Stimulated activated CD8-positive, alpha-beta memory T cell treated with anti-CD3 and anti-CD28 coated beads, Interleukin-15, amount 100 ng/mL, for 1 hour (primary cell): ENCODE data around the gene ATP1A3.

Experiments
- DNase-seq: peaks from one replicate; pipeline ENCODE4 v3.0.0-alpha.2; 2020; ENCODE audit warnings: low read depth

Gene ATP1A3

DNA sequence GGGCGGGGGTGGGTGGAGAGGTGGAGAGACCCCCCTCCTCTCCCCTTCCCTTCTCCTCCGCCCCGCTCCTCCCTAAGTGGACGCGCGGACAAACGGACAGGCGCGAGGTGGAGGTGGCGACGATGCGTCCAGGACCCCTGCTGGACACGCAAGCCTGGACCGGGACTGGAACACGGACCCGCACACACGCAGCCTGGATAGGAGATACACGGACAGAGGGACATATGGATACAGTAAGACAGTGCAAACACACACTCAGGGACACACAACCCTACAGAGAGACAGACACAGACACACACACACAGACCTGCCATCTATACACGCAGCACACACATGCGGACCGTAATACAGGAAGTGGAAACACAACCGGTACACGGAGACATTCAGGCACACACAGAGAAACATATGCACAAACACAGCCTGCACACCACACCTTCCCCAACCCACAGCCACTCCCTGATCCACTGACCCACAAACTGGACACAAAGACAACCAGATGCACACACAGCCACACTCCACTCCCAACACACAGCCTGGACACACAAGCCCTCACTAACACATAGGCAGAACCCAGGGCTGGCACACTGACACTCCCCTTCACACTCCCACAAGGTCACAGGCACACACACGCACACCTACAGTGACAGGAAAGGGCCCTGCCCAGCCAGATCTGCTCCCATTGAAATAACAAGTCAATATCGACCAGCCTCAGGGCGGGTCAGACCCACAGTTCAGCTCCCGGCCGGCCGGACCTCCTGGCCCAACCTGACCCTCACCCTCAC lies 65.1 kb downstream of the ATP1A3 start:
- DNase-seq: no peak

DNA sequence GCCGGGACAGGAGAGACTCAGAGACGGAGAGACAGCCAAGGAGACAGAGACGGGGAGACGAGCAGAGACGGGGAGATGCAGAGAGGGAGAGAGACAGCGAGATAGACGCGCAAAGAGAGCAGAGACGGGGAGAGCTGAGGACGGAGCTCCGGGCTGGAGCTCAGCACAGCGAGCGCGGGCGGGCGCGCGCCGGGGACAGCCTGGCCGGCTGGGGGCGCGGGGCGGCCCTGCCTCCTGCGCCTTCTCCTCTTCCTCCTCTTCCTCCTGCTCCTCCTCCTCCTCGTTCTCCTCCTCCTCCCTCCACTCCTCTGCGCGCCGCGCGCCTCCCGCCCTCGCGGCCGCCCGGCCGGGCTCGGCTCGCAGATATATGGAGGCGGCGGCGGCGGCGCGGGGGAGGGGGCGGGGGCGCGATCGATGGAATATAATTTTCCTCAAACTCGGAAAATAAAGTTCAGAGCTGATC lies 65.8 kb downstream of the ATP1A3 start, which contains the start of gene ERFL:
ERFL (minus strand) TSS at position 229 of the 463 bp plus-strand sequence. CDS start 15,530 bp downstream, outside the sequence.
- DNase-seq: no peak

- no peak for DNase-seq
Measured at GRCh38 chr19:41927497-41928192, 66.4 kb downstream of the ATP1A3 start.

- DNase-seq: no peak
Measured at GRCh38 chr19:41926763-41927496, 67.1 kb downstream of the ATP1A3 start.

DNA sequence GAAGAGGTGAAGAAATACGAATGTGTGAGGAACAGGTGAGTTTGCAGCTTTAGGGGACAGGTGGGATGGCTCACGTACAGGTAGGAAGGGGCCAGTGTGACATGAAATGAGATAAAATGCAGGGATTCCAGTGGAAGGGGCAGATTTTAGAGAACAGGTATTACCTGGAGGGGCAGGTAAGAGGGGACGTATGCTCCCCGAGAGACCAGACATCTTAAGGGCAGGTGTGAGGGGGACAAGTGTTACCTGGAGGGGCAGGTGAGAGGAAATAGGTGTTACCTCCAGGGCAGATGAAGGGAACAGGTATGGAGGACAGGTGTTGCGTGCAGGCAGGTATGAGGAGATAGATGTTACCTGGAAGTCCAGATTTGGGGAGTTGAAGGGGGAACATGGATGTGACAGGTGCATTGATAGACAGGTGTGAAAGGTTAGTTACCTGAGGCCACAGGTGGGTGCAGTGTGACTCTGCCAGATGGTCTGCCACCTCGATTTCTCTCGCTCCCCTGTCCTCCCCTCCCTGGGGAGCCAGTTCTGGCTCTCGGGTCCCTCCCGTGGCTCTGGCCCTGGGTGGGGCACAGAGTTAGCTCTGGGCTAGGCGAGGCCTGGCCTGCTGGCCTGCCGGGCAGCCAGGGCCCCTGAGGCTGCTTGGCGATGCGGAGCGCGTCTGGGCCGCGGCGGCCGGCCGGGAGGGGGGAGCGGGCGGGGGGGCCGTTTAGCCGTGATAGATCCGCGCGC lies 67.8 kb downstream of the ATP1A3 start:
- DNase-seq: no peak

GRCh38 chr19:41925208-41926003 lies 68.6 kb downstream of the ATP1A3 start:
- no peak for DNase-seq

DNA sequence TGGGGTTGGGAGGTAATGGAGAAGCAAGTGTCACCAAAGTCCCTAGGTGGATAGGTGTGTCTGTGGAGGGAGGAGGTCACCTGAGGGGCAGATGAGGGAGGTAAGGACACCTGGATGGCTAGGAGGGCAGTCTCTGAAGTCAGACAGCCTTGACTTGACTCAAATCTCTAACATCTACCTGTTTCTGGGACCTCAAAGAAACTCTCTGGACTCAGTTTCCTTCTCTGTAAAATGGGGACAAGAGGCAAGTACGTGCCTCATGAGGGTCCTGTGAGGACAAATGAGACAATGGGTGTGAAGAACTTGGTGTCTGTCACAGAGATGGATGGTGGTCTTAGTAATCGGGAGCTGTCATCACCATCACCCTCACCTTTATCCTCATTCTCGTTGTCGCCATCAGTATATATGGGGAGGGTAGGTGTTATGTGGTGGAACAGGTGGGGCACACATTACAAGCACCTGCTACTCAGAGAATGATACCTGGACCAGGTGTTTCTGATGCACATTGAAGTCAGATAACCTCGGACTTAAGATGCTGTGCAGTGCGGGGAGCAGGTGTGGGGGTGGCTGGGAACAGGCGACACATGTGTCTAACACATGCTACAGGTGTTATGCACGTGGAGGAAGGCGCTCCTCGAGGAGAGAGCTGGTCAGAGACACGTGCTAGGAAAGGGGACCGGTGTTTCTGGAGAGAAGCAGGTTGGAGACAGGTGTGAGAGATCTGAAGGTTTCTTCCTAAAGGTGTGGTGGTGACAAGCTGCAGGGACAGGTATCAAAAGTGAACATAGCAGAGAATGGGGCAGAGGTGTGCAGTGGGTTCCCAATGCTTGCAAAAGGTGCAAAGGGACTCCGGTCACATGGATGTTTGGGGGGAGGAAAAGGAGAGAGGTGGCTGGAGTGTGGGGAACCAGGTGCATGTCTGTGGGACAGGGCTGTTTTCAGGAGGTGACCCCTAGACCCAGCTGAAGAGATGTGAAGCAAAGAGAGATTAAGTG lies 69.6 kb downstream of the ATP1A3 start:
- DNase-seq: no peak

GRCh38 chr19:41923045-41923788 lies 70.8 kb downstream of the ATP1A3 start:
- no peak for DNase-seq

- DNase-seq: no peak
Measured at GRCh38 chr19:41922585-41922984, 71.4 kb downstream of the ATP1A3 start.

DNA sequence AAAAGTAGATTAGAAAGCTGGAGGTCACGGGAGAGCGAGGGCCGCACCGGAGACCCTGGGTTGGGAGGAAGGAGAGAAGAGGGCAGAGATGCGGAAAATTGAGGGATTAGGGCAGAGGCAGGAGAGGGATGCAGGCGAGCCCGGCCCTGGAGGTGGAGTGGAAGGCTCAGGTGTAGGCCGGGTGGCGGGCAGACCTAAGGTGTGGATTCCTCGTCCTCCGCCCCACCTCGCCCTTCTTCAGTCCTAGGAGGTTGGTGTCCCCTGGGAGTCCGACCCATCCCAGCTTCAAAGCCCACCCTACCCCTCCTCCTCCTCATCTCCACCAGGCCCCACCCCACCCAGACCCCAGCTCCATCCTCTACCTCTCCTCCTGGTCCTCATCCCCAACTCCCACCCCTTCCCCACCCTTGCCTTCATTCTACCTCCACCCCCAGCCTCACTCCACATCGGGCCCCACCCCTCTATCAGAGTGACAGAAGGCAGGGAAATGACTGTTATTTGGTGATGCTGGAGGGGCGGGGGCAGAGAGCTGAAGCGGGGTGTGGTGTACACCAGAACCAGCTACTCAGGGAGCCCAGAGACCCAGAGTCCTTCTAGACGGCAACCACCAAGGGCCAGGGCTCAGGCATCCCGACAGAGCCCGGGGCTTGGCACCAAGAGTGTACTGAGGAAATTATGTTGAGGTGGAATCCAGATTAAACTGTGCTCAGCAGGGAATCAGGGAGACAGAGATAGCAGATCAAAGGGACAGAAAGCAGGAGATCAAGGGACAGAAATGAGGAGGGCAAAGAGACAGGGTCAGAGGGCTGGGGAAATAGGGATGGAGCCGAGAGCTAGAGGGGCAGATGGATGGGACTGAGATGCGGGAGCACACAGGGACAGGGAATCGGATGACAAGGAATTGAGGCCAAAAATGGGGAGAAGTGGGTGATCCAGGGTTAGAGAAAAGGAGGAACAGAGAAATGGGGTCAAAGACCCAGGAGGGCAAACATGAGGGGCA lies 72.2 kb downstream of the ATP1A3 start:
- DNase-seq: no peak

DNA sequence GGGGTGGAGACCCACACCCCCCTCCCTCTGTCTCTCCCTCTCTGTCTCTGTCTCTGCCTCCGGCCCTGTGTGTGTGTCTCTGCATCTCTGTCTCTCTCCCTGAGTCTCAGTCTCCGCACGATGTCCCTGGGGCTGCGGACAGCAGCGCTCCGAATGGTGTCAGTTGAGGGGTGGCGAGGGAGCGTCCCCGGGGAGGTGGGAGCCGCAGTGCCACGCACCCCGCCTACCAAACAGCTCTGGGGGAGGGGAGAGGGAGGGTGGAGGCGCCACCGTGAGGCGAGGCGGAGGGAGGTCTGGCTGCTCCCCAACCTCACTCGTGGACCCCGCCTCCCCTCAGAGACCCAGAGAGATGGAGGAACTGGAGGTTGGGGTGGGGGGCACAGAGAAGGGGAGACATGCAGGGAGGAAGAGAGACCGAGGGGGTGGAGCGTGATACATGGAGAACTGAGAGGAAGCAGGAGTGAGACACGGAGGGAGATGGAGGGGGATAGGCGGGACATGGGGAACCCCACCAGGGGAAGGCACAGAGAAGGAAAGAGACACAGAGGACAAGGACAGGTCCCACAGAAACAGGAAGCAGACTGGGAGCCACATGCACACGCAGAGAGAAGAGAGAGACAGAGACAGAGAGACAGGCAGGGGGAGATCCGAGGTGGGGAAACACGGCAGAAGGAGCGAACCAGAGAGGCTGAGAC lies 73.0 kb downstream of the ATP1A3 start:
- DNase-seq: no peak

DNA sequence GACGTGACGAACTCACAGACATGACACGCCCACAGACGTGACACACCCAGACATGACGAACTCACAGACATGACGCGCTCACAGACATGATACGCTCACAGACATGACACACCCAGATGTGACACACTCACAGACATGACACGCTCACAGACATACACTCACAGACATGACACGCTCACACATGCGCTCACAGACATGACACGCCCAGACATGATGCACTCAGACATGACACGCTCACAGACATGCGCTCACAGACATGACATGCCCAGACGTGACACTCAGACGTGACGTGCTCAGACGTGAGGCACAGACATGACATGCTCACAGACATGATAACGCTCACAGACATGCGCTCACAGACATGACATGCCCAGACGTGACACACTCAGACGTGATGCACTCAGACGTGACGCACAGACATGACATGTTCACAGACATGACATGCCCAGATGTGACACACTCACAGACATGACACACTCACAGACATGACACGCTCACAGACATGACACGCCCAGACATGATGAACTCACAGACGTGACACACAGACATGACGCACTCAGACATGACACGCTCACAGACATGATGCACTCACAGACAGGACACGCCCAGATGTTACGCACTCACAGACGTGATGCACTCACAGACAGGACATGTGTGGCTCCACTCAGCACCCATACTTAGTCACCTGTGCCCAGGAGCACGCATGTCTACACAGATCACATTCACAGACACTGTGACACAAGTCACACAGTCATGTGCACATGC lies 73.9 kb downstream of the ATP1A3 start:
- DNase-seq: no peak

DNA sequence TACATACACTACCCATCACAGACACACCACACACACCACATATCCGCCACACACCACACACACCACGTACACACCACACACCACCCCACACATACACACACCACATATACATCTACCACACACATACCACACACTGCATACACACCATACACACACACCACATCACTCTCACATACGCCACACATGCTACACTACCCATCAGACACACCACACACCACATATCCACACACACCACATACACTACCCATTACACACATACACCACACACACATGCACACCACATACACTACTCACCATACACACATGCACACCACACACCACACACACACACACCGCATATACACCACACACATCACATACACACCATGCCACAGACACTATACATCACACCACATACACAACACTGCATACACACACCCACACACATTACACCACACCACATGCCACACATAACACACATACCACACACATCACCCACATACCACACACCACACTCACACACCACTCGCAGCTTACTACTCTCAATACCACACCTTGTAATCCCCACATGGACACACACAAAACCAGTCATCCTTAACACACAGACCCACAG lies 75.3 kb downstream of the ATP1A3 start:
- DNase-seq: no peak

GRCh38 chr19:41918095-41918494 lies 75.9 kb downstream of the ATP1A3 start:
- no peak for DNase-seq

GRCh38 chr19:41917676-41918075 lies 76.4 kb downstream of the ATP1A3 start:
- no peak for DNase-seq
